Activated CD4-positive, alpha-beta T cell treated with anti-CD3 and anti-CD28 coated beads, Interleukin-2, amount 50 U/mL, for 16 hours (primary cell): Measurements from ENCODE around the gene ZNF263.

Experiments used
- DNase-seq: peaks from one replicate; pipeline ENCODE4 v3.0.0-alpha.2; 2020

Gene ZNF263

GRCh38 chr16:3328643-3329042 is 45.4 kb downstream of the ZNF263 start:
- no peak for DNase-seq
